HFFc6 (cell line): Measurements from ENCODE around the gene GLIS1. TPM values are rescaled to one million over a fixed set of nuclear protein-coding genes. Genes with fewer than 3 reads are reported as not detected.

Experiments used
- DNase-seq: peaks from one replicate; pipeline ENCODE4 v3.0.0-alpha.2; 2018
- H3K27ac Mint-ChIP-seq: 2 replicates; pipeline ENCODE4 v1.8.0; 2020; ENCODE audit warnings: mild to moderate bottlenecking, mixed read lengths
- H3K27me3 Mint-ChIP-seq: 2 replicates; pipeline ENCODE4 v1.8.0; 2021; ENCODE audit warnings: mild to moderate bottlenecking, moderate library complexity, mixed read lengths; ENCODE audit not compliant: insufficient read depth
- H3K36me3 Mint-ChIP-seq: 2 replicates; pipeline ENCODE4 v1.8.0; 2021; ENCODE audit warnings: low read depth, mixed read lengths
- H3K4me1 Mint-ChIP-seq: 2 replicates; pipeline ENCODE4 v1.8.0; 2020; ENCODE audit warnings: low read depth, mixed read lengths
- H3K4me3 Mint-ChIP-seq: 2 replicates; pipeline ENCODE4 v1.8.0; 2020; ENCODE audit warnings: mild to moderate bottlenecking, moderate library complexity, mixed read lengths
- H3K9me3 Mint-ChIP-seq: 2 replicates; pipeline ENCODE4 v1.8.0; 2020; ENCODE audit warnings: mild to moderate bottlenecking, mixed read lengths
- CTCF ChIP-seq: fragments of 200-600 bp; sonication (generic); IDR thresholded peaks from 2 replicates; pipeline ENCODE4 v1.5.0; 2021; ENCODE audit warnings: antibody characterized with exemption, mild to moderate bottlenecking
- total RNA-seq, 6 experiments: library from RNA; stranded (reverse); fragmentation: NEBNext Ultra II Directional; extraction: Animal tissue kit (Norgen Biotek cat#: 25700); gene quantifications; 2 replicates in 1 of 6; 3 replicates in 5 of 6; pipeline ENCODE4 v1.2.3, GENCODE V29; 2021

GLIS1 gene
- total RNA-seq, 6 experiments from 2014 or later = 1.1 to 1.9 (median 1.2) TPM

GRCh38 chr1:53683986-53684740, 54.8 kb downstream of the GLIS1 start:
- peak; percentile 29; the same call in 1 of the 2 replicates for TF ChIP-seq CTCF
- H3K4me3 Mint-ChIP-seq = no peak overlapping the region
- H3K27ac Mint-ChIP-seq = no peak overlapping the region; the same call in 1 of the 2 replicates
- H3K9me3 Mint-ChIP-seq = no peaks in the 10 kb centered on the region
- no peaks in the 10 kb centered on the region for H3K36me3 Mint-ChIP-seq
- peaks cover 28% of the 10 kb centered on the region for H3K4me1 Mint-ChIP-seq
- peaks cover 23% of the 10 kb centered on the region for H3K27me3 Mint-ChIP-seq
- no peak for DNase-seq

DNA sequence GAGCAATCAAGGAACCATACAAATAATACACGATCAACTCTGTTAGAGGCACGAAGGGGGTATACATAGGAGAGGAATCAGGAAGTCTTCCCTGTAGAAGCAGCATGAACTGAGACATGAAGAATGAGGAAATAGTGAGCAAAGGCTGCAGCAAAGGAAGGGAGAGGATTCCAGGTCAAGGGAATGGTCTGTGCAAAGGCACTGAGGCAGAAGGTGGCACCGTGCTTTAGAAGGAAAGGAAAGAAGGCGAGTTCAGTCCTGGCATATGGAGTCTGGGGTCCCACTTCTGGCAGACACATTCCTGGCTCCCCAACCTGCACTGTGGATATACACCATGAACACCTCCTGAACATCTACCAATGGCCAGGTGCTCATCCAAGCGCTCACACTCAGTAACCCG, 56.1 kb downstream of the GLIS1 start:
- TF ChIP-seq CTCF = no peak
- Mint-ChIP-seq H3K27ac (no peak overlapping the region), H3K9me3 (no peaks in the 10 kb centered on the region), H3K4me1 (peaks cover 28% of the 10 kb centered on the region), H3K27me3 (peaks cover 20% of the 10 kb centered on the region), H3K4me3 (no peak overlapping the region), H3K36me3 (no peaks in the 10 kb centered on the region)
- DNase-seq = no peak

DNA sequence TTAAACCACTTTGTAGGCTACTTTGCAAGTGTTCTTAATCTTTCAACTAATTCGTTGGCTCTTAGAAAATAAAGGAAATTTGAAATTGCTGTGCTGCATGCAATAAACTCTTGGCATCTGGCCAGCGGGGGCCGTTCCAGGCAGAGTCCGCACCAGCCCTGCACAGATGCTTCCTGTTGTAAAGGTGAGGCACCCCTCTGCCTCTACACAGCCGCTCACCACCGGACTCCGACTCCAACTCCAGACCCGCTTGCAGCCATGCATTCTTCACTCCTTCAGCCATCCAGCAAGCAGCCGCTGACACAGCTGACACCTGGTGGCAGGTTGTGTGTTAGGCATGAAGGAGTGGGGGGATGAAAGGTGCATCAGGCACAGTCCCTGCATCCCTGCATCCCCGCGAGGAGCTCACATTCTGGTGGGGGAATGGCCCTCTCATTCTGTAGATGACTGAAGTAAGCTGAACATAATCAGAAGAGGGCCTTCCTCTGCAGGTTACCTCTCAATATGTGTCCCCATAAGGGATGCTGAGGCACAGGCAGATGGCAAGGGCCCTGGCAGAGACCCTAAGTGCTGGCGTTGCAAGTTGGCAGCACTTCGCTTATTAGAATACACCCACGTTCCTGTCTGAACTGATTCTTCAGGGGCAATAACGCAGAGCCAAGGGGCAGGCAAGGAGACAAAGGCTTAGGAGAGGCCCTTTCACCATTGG, 56.8 kb downstream of the GLIS1 start:
- no peaks in the 10 kb centered on the region for H3K36me3 Mint-ChIP-seq
- peaks cover 21% of the 10 kb centered on the region for H3K27me3 Mint-ChIP-seq
- peaks cover 28% of the 10 kb centered on the region for H3K4me1 Mint-ChIP-seq
- DNase-seq = no peak
- H3K27ac Mint-ChIP-seq = no peak overlapping the region
- H3K4me3 Mint-ChIP-seq = no peak overlapping the region
- peak; percentile 68 for TF ChIP-seq CTCF
- H3K9me3 Mint-ChIP-seq = no peaks in the 10 kb centered on the region

- Mint-ChIP-seq H3K36me3 (no peaks in the 10 kb centered on the region), H3K27me3 (peaks cover 25% of the 10 kb centered on the region), H3K4me3 (no peak overlapping the region), H3K27ac (no peak overlapping the region), H3K4me1 (peaks cover 21% of the 10 kb centered on the region), H3K9me3 (no peaks in the 10 kb centered on the region)
- TF ChIP-seq CTCF = no peak
- no peak for DNase-seq
These were observed 57.5 kb downstream of the GLIS1 start for GRCh38 chr1:53681351-53681976.

DNA sequence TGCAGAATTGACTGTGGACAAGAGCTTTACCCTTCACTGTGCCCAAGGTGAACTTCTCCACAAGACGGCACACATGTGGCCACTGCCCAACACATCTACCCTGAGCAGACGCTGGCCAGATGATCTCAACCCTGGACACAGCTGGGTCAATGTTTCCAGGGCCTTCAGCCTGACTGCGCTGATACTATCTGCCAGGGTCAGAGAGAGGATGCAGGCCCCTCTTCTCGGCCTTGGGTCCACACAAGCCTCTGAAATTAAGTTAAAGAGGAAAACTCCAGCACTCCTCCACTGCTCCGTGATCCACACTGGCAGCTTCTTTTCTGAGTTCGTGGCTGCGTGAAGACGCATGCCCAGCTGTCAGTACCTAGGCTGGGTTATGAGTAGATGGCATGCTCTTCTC, 58.1 kb downstream of the GLIS1 start:
- no peaks in the 10 kb centered on the region for H3K9me3 Mint-ChIP-seq
- H3K27ac Mint-ChIP-seq = no peak overlapping the region

More for the DNA sequence above, 58.1 kb downstream of the GLIS1 start:
- Mint-ChIP-seq H3K36me3 (no peaks in the 10 kb centered on the region), H3K4me3 (no peak overlapping the region), H3K27me3 (peaks cover 25% of the 10 kb centered on the region), H3K4me1 (peaks cover 15% of the 10 kb centered on the region)
- TF ChIP-seq CTCF = no peak
- DNase-seq = no peak
